H1 (cell line): Measurements from ENCODE around the gene DCDC1. TPM values are rescaled to one million over a fixed set of nuclear protein-coding genes. Genes with fewer than 3 reads are reported as not detected.

Experiments used
- CTCF ChIA-PET: fragments of 300-600 bp; sonication (Branson Sonifier 250); formaldehyde crosslinking; loops from one replicate; lab custom pipeline; 2021; ENCODE audit not compliant: partially characterized antibody; lab: Charles Lee
- POLR2A ChIA-PET: fragments of 300-600 bp; sonication (Branson Sonifier 250); formaldehyde crosslinking; loops from one replicate; lab custom pipeline; 2021; ENCODE audit warnings: inconsistent platforms; ENCODE audit not compliant: partially characterized antibody; lab: Charles Lee
- DNase-seq, 2 experiments: peaks; one replicate each; pipeline versions ENCODE4 v3.0.0 to v3.0.0-alpha.2; 2010 to 2022; ENCODE audit warnings: low spot score in 2 of 2, low read depth in 1 of 2, mixed read lengths in 1 of 2
- FAIRE-seq: peaks from 2 replicates; lab custom pipeline; 2011; peaks lifted over from hg19 to GRCh38; lab: Jason Lieb, UNC
- H2AFZ ChIP-seq: 2 replicates; pipeline ENCODE4 v1.8.1; 2012; ENCODE audit warnings: low read length, inconsistent platforms
- H2AK5ac ChIP-seq: 2 replicates; pipeline ENCODE4 v1.6.1; 2013; ENCODE audit warnings: low read depth, low read length
- H2BK120ac ChIP-seq: replicated peaks from 2 replicates; pipeline ENCODE3; 2013; ENCODE audit warnings: low read depth, low read length, inconsistent platforms
- H2BK12ac ChIP-seq: 2 replicates; pipeline ENCODE4 v1.6.1; 2013; ENCODE audit warnings: low read depth, low read length
- H2BK15ac ChIP-seq: 2 replicates; pipeline ENCODE4 v1.6.1; 2013; ENCODE audit warnings: low read length
- H2BK20ac ChIP-seq: 2 replicates; pipeline ENCODE4 v1.6.1; 2013; ENCODE audit warnings: low read length
- H2BK5ac ChIP-seq: 2 replicates; pipeline ENCODE4 v1.6.1; 2013; ENCODE audit warnings: low read depth, low read length
- H3K14ac ChIP-seq: 2 replicates; pipeline ENCODE4 v1.6.1; 2013; ENCODE audit warnings: inconsistent platforms; ENCODE audit not compliant: insufficient read length
- H3K18ac ChIP-seq: 2 replicates; pipeline ENCODE4 v1.6.1; 2013; ENCODE audit warnings: low read length; ENCODE audit errors: extremely low read depth
- H3K23ac ChIP-seq: 2 replicates; pipeline ENCODE4 v1.6.1; 2013; ENCODE audit warnings: inconsistent platforms; ENCODE audit not compliant: insufficient read length
- H3K23me2 ChIP-seq: 2 replicates; pipeline ENCODE4 v1.6.1; 2013; ENCODE audit warnings: low read depth, low read length
- H3K27ac ChIP-seq: 2 replicates; pipeline ENCODE4 v1.6.1; 2011; ENCODE audit warnings: low read depth, low read length, inconsistent platforms
- H3K27me3 ChIP-seq, 4 experiments: replicated peaks in 1 of 4; 1 replicate in 1 of 4; 2 replicates in 3 of 4; pipeline versions ENCODE4 v1.6.1 to v1.8.1; 2011 to 2013; ENCODE audit warnings: low read length in 3 of 4, mild to moderate bottlenecking in 3 of 4, inconsistent platforms in 2 of 4, mixed read lengths in 2 of 4, moderate library complexity in 1 of 4; ENCODE audit not compliant: control insufficient read depth in 3 of 4, insufficient read depth in 3 of 4; ENCODE audit errors: extremely low read depth in 1 of 4
- H3K36me3 ChIP-seq, 4 experiments: 2 replicates each; pipeline versions ENCODE4 v1.6.1 to v1.8.1; 2011 to 2013; ENCODE audit warnings: mild to moderate bottlenecking in 4 of 4, low read length in 3 of 4, moderate library complexity in 2 of 4, control low read depth in 1 of 4, inconsistent platforms in 1 of 4; ENCODE audit not compliant: insufficient read depth in 4 of 4, control insufficient read depth in 2 of 4
- H3K4ac ChIP-seq: replicated peaks from 2 replicates; pipeline ENCODE3; 2013; ENCODE audit warnings: low read length, low read depth, mixed read lengths, inconsistent platforms; ENCODE audit not compliant: insufficient read length
- H3K4me1 ChIP-seq, 4 experiments: replicated peaks in 1 of 4; 1 replicate in 1 of 4; 2 replicates in 3 of 4; pipeline versions ENCODE4 v1.6.1 to v1.8.1; 2011 to 2013; ENCODE audit warnings: low read length in 3 of 4, inconsistent platforms in 2 of 4, mixed read lengths in 1 of 4; ENCODE audit not compliant: insufficient read depth in 4 of 4, control insufficient read depth in 3 of 4
- H3K4me2 ChIP-seq, 2 experiments: 2 replicates each; pipeline versions ENCODE4 v1.6.1 to v1.8.1; 2011 to 2013; ENCODE audit warnings: low read depth in 2 of 2, low read length in 2 of 2, control low read depth in 1 of 2, inconsistent platforms in 1 of 2, mild to moderate bottlenecking in 1 of 2; ENCODE audit not compliant: insufficient read depth in 1 of 2
- H3K4me3 ChIP-seq, 4 experiments: fragments of 200-600, 300-600 bp in 1 of 4; sonication (generic), shearing (Covaris generic), sonication (Bioruptor Twin) in 1 of 4; 2 replicates each; pipeline versions ENCODE4 v1.5.1 to v1.8.1; 2011 to 2016; ENCODE audit warnings: low read length in 4 of 4, low read depth in 3 of 4, control low read depth in 2 of 4, inconsistent platforms in 2 of 4, mild to moderate bottlenecking in 2 of 4, mixed read lengths in 1 of 4, moderate library complexity in 1 of 4; ENCODE audit not compliant: insufficient read depth in 2 of 4; ENCODE audit errors: extremely low read depth in 1 of 4
- H3K56ac ChIP-seq: replicated peaks from 2 replicates; pipeline ENCODE3; 2013; ENCODE audit warnings: low read depth, mild to moderate bottlenecking, mixed read lengths, low read length, inconsistent platforms; ENCODE audit not compliant: insufficient read length
- H3K79me1 ChIP-seq: 2 replicates; pipeline ENCODE4 v1.6.1; 2013; ENCODE audit warnings: low read depth, low read length, control low read depth
- H3K79me2 ChIP-seq, 2 experiments: 2 replicates each; pipeline versions ENCODE4 v1.6.1 to v1.8.1; 2012 to 2013; ENCODE audit warnings: low read length in 2 of 2, mild to moderate bottlenecking in 2 of 2, inconsistent platforms in 1 of 2; ENCODE audit not compliant: insufficient read depth in 2 of 2, control insufficient read depth in 1 of 2
- H3K9ac ChIP-seq, 4 experiments: replicated peaks in 1 of 4; 1 replicate in 1 of 4; 2 replicates in 3 of 4; pipeline versions ENCODE4 v1.6.1 to v1.8.1; 2011 to 2013; ENCODE audit warnings: low read depth in 3 of 4, low read length in 3 of 4, control low read depth in 2 of 4, mild to moderate bottlenecking in 2 of 4, moderate library complexity in 2 of 4, inconsistent platforms in 1 of 4; ENCODE audit errors: extremely low read depth in 1 of 4
- H3K9me3 ChIP-seq, 2 experiments: 2 replicates each; pipeline versions ENCODE4 v1.6.1 to v1.8.1; 2012 to 2013; ENCODE audit warnings: mild to moderate bottlenecking in 2 of 2, moderate library complexity in 2 of 2, control low read depth in 1 of 2, inconsistent platforms in 1 of 2, low read depth in 1 of 2, low read length in 1 of 2, mixed read lengths in 1 of 2; ENCODE audit not compliant: insufficient read depth in 2 of 2
- H4K20me1 ChIP-seq, 2 experiments: replicated peaks in 1 of 2; 2 replicates each; pipeline versions ENCODE3 to v1.8.1; 2011 to 2013; ENCODE audit warnings: inconsistent platforms in 2 of 2, low read length in 2 of 2, mild to moderate bottlenecking in 1 of 2; ENCODE audit not compliant: insufficient read depth in 2 of 2, control insufficient read depth in 1 of 2
- H4K5ac ChIP-seq: 2 replicates; pipeline ENCODE4 v1.6.1; 2013; ENCODE audit warnings: low read length, low read depth, mixed read lengths, inconsistent platforms; ENCODE audit not compliant: insufficient read length
- H4K8ac ChIP-seq: 2 replicates; pipeline ENCODE4 v1.8.0; 2013; ENCODE audit warnings: mild to moderate bottlenecking, moderate library complexity, low read length, inconsistent platforms; ENCODE audit not compliant: insufficient read depth; ENCODE audit errors: extremely low read depth
- H4K91ac ChIP-seq: replicated peaks from 2 replicates; pipeline ENCODE3; 2013; ENCODE audit warnings: low read length, mixed read lengths, inconsistent platforms; ENCODE audit not compliant: insufficient read length
- GTF2F1 ChIP-seq: IDR thresholded peaks from 2 replicates; pipeline ENCODE4 v1.6.1; 2012; ENCODE audit warnings: low read depth, low read length, improper control_type of control experiment, borderline replicate concordance
- JUND ChIP-seq: IDR thresholded peaks from 2 replicates; pipeline ENCODE4 v1.6.1; 2011; ENCODE audit warnings: mild to moderate bottlenecking, improper control_type of control experiment, low read length
- NRF1 ChIP-seq: IDR thresholded peaks from 2 replicates; pipeline ENCODE4 v1.6.1; 2011; ENCODE audit warnings: mild to moderate bottlenecking, low read depth, low read length, improper control_type of control experiment
- SIRT6 ChIP-seq: IDR thresholded peaks from one replicate; pipeline ENCODE4 v1.7.1; 2012; ENCODE audit warnings: low read length, inconsistent platforms
- SP2 ChIP-seq: IDR thresholded peaks from 2 replicates; pipeline ENCODE4 v1.6.1; 2012; ENCODE audit warnings: mild to moderate bottlenecking, low read length, inconsistent platforms
- SUZ12 ChIP-seq: fragments of 200-600 bp; sonication (generic); IDR thresholded peaks from 2 replicates; pipeline ENCODE4 v1.6.1; 2012; ENCODE audit warnings: mild to moderate bottlenecking, inconsistent platforms, low read length, moderate library complexity, mixed read lengths
- TAF7 ChIP-seq: optimal IDR thresholded peaks from 2 replicates; pipeline ENCODE3; 2011; ENCODE audit warnings: low read depth, mild to moderate bottlenecking, inconsistent platforms, low read length, moderate library complexity, borderline replicate concordance
- TBP ChIP-seq: IDR thresholded peaks from 2 replicates; pipeline ENCODE4 v1.6.1; 2011; ENCODE audit warnings: low read depth, low read length, improper control_type of control experiment
- WGBS, 2 experiments: shearing (Covaris generic) in 1 of 2; methylation state at CpG; one replicate each; pipeline versions ENCODE4 v1.1.6 to v1.1.7; 2013 to 2015; ENCODE audit warnings: low lambda C conversion rate in 2 of 2, mixed read lengths in 2 of 2, inconsistent platforms in 1 of 2, low coverage in 1 of 2, missing lambda C conversion rate in 1 of 2; ENCODE audit not compliant: insufficient replicate concordance in 2 of 2, insufficient coverage in 1 of 2, insufficient read length in 1 of 2; ENCODE audit errors: extremely low coverage in 1 of 2, missing lambda C conversion rate in 1 of 2; 5-methylcytosine and 5-hydroxymethylcytosine counted together
- polyA plus RNA-seq, 7 experiments: library from polyadenylated mRNA; depleted of rRNA in 3 of 7; stranded (reverse) in 5 of 7; unstranded in 2 of 7; fragments of >200 nt in 5 of 7; fragments of 200-250 nt in 2 of 7; gene quantifications; 1 replicate in 5 of 7; 2 replicates in 1 of 7; 4 replicates in 1 of 7; pipeline versions ENCODE4 v1.2.1 to v1.2.3, GENCODE V29; 2011 to 2013; ENCODE audit warnings: missing spikeins in 2 of 7, mixed read lengths in 2 of 7
- total RNA-seq: library from RNA; stranded (reverse); fragmentation: NEBNext Ultra II Directional; extraction: Animal tissue kit (Norgen Biotek cat#: 25700); gene quantifications from 2 replicates; pipeline ENCODE4 v1.2.1, GENCODE V29; 2021

DCDC1 gene
- total and polyA plus RNA-seq, 2 of the 8 experiments (the other 6 are each of a cell fraction or from before 2014, with no cell fraction given): 0.15 to 0.56 TPM

DNA sequence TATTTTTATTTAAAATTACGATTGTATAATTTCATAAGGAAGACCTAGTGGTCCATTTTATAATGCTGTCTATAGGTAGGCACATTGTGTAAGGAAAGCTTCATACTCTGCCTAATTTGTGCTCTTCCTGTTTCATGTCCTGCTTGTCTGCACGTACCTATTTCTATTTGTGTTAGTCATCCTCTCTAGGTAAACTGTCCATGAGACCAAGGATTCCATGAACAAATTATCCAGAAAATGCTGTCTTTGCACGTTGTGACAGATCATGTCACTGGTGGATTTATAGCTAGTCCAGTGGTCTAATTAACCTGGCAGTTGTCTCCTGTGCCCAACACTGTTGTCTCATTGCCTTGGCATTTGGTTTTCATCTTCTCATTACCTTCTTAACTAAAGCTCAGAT lies 44.8 kb upstream of the DCDC1 start:
- peaks cover 0 to 15% (median 8%) of the 10 kb centered on the region in 4 experiments; a peak in 4 of 7 replicates for H3K4me1 ChIP-seq
- no peak for FAIRE-seq

More for the DNA sequence above, 44.8 kb upstream of the DCDC1 start:
- Histone ChIP-seq H2BK15ac (no peak overlapping the region), H2AFZ (no peak overlapping the region), H3K4me2 (no peak overlapping the region), H3K27me3 (peaks cover 0 to 1% (median 0%) of the 10 kb centered on the region in 4 experiments; a peak in 1 of 7 replicates), H2AK5ac (no peak overlapping the region), H4K20me1 (no peaks in the 10 kb centered on the region), H3K79me1 (no peaks in the 10 kb centered on the region), H3K79me2 (0 out of 4 replicates have a peak, but pooled peaks cover 0 to 2% of the 10 kb centered on the region in 2 experiments), H3K23ac (no peak overlapping the region), H2BK20ac (no peak overlapping the region), H3K4me3 (no peak overlapping the region), H3K23me2 (no peaks in the 10 kb centered on the region), H3K4ac (no peak overlapping the region), H2BK120ac (no peak overlapping the region), H4K91ac (no peak overlapping the region), H3K14ac (no peak overlapping the region), H2BK5ac (no peak overlapping the region), H3K9ac (no peak overlapping the region), H3K56ac (no peak overlapping the region), H2BK12ac (no peak overlapping the region), H3K36me3 (peaks cover 0 to 2% (median 0%) of the 10 kb centered on the region in 4 experiments; a peak in 2 of 8 replicates), H4K8ac (no peak overlapping the region), H3K18ac (no peak overlapping the region), H3K27ac (no peak overlapping the region), H4K5ac (no peak overlapping the region), H3K9me3 (no peaks in the 10 kb centered on the region)
- ChIA-PET CTCF (interaction anchor here (0.9 to 1.6 kb wide), 5 partner anchors 11 to 593 kb away, joined by 3 to 8 read pairs (median 3); no protein-coding TSS in a partner anchor), POLR2A (no interaction called here)
- no peak for TF ChIP-seq SP2
- TF ChIP-seq TBP: no peak
- TF ChIP-seq SUZ12: no peak
- TF ChIP-seq NRF1: no peak
- TF ChIP-seq JUND: no peak
- TF ChIP-seq SIRT6: no peak
- no peak for TF ChIP-seq GTF2F1
- no peak for TF ChIP-seq TAF7
- DNase-seq: no peak
- WGBS, 2 experiments: 91% methylated on average over 3 of the region's 3 CpGs; no CpG with 5 or more reads in 1 of the 2 experiments
